ENCODE data around the gene SYDE1.

The SYDE1 gene

DNA sequence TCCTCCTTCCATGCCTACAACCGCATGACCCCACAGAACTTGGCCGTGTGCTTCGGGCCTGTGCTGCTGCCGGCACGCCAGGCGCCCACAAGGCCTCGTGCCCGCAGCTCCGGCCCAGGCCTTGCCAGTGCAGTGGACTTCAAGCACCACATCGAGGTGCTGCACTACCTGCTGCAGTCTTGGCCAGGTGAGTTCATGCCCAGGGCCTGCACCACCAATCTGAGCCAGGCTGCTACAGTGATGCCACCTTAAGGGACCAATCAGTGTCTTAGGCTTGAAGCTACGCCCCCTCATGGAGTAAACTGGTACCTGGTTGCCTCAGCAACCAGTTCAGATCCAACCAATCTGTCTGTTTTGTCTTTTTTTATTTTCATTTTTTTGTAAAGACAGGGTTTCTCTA is 5.2 kb downstream of the SYDE1 start:
- Histone ChIP-seq H3K4me3 (ENCODE audit: low read depth, low read length) (no peak overlapping the region), H3K4me1 (no peaks in the 10 kb centered on the region), H3K27me3 (peaks cover 8% of the 10 kb centered on the region), H3K36me3 (peaks cover 10% of the 10 kb centered on the region), H3K9me3 (no peaks in the 10 kb centered on the region)
- TF ChIP-seq, protein P1, sequence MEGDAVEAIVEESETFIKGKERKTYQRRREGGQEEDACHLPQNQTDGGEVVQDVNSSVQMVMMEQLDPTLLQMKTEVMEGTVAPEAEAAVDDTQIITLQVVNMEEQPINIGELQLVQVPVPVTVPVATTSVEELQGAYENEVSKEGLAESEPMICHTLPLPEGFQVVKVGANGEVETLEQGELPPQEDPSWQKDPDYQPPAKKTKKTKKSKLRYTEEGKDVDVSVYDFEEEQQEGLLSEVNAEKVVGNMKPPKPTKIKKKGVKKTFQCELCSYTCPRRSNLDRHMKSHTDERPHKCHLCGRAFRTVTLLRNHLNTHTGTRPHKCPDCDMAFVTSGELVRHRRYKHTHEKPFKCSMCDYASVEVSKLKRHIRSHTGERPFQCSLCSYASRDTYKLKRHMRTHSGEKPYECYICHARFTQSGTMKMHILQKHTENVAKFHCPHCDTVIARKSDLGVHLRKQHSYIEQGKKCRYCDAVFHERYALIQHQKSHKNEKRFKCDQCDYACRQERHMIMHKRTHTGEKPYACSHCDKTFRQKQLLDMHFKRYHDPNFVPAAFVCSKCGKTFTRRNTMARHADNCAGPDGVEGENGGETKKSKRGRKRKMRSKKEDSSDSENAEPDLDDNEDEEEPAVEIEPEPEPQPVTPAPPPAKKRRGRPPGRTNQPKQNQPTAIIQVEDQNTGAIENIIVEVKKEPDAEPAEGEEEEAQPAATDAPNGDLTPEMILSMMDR (IDR thresholded peaks at IDR 0.05; ENCODE audit: low read depth, low read length) = no peak
- no peak for DNase-seq

DNA sequence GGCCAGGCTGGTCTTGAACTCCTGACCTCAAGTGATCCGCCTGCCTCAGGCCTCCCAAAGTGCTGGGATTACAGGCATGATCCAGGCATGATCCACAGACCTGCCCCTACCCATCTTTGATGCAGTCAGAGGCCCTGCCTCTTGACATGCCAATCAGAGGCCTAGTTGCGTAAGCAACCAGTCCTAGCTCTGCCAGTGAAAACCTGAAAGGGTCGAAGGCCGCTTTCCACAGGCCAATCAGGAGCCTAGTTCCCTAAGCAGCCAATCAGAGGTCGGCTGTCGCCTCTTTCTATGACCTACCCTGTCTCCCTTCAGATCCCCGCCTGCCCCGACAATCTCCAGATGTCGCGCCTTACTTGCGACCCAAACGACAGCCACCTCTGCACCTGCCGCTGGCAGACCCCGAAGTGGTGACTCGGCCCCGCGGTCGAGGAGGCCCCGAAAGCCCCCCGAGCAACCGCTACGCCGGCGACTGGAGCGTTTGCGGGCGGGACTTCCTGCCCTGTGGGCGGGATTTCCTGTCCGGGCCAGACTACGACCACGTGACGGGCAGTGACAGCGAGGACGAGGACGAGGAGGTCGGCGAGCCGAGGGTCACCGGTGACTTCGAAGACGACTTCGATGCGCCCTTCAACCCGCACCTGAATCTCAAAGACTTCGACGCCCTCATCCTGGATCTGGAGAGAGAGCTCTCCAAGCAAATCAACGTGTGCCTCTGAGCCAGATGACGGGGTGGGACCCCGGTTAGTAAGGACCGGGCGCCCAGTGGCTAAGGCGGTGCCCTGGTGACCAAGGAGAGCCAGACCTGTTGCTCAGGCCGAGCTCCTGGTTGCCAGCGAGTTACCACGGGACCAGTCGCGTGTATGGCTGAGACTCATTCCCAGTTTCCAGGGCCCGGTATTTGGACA is 6.3 kb downstream of the SYDE1 start:
- DNase-seq = no peak
- Histone ChIP-seq H3K4me1 (no peaks in the 10 kb centered on the region), H3K9me3 (no peaks in the 10 kb centered on the region), H3K4me3 (ENCODE audit: low read depth, low read length) (no peak overlapping the region), H3K27me3 (no peaks in the 10 kb centered on the region), H3K36me3 (peaks cover 19% of the 10 kb centered on the region)
- TF ChIP-seq, protein P1 (IDR thresholded peaks at IDR 0.05; ENCODE audit: low read depth, low read length) = no peak

DNA sequence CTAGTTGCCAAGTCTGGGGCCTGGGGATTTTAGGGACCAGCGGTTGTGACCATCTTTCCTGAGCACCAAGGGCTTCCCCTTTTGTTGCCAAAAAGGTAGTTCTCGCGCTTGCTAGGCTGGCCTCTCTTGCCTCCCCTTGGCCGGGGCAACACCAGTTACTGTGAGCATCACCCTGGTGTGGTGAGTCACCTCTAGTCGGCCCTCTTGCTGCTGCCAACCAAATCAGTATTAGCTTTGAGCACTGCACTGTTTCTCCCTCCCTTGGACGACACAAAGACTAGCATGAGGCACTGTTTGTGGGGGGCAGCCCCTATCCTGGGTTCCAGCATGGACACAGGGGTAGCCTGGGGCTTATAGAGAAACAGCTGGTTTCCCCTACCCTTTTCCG is 6.9 kb downstream of the SYDE1 start:
- Histone ChIP-seq H3K9me3 (no peaks in the 10 kb centered on the region), H3K27me3 (no peaks in the 10 kb centered on the region), H3K36me3 (peaks cover 26% of the 10 kb centered on the region), H3K4me1 (no peaks in the 10 kb centered on the region), H3K4me3 (ENCODE audit: low read depth, low read length) (no peak overlapping the region)
- no peak for DNase-seq
- TF ChIP-seq, protein P1 (IDR thresholded peaks at IDR 0.05; ENCODE audit: low read depth, low read length) = no peak

DNA sequence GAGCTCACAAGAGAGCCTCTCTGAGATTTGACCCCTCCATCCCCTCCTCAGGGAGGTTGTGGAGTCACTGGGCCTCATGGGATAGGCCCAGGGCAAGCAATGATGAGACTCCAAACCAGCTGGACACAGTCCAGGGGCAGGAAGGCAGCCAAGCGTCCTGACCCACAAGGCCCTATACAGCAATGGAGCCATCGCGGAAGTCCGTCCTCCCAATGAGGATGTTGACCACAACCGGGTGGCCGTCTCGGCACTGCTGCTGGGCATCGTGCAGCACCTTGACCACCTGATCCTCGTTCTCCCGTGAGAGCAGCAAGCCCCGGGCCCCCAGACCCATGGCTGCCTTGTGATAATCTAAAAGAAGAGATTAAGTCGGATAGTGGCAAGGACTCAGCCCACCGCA is 7.9 kb downstream of the SYDE1 start:
- H3K4me3 ChIP-seq (ENCODE audit: low read depth, low read length) = no peak overlapping the region
- H3K36me3 ChIP-seq = peaks cover 34% of the 10 kb centered on the region
- TF ChIP-seq, protein P1 (IDR thresholded peaks at IDR 0.05; ENCODE audit: low read depth, low read length) = no peak
- no peaks in the 10 kb centered on the region for H3K4me1 ChIP-seq
- DNase-seq = no peak
- no peaks in the 10 kb centered on the region for H3K27me3 ChIP-seq
- no peaks in the 10 kb centered on the region for H3K9me3 ChIP-seq

DNA sequence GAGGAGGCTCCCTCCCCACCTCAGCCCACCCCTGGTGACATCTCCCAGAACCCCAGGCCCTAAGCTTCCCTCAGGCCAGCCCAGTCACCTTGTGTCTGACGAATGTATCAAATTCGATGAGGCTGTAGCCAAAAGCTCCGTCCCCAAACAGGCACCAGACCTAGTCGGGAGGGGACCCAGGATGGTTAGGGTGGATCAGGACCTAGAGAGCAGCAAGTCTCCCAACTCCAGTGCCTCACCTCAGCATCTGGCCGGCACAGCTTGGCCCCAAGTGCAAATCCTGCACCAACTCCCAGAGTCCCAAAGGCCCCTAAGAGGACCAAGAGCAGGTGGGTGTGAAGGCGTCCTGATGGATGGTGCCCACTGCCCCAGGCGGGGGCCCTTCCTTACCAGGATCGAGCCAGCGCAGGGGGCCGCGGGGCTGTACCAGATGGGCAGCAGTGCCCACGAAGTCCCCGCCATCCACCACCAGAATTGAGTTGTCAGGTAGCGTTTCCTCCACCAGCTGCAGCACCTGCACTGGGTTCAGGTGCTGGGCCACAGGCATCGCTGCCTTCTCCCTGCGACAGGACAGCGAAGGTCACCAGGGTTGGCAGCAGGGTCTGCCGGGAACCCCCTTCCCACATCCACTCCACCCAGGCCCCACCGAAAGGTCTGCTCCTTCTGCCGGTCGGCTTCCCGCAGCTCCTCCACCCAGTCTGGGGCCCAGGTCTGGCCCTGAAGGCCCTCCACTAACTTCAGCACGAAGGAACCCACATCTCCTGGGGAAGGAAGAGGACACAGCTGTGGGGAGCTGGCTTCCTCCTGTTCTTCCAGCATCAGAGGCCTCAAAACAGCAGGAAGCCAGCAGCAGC is 8.8 kb downstream of the SYDE1 start:
- no peak for DNase-seq
- TF ChIP-seq, protein P1 (IDR thresholded peaks at IDR 0.05; ENCODE audit: low read depth, low read length) = no peak
- Histone ChIP-seq H3K4me1 (no peaks in the 10 kb centered on the region), H3K4me3 (ENCODE audit: low read depth, low read length) (no peak overlapping the region), H3K36me3 (peaks cover 34% of the 10 kb centered on the region), H3K9me3 (no peaks in the 10 kb centered on the region), H3K27me3 (no peaks in the 10 kb centered on the region)
